Tibial nerve (tissue), 4 donors: ENCODE measurements around the gene CFD. TPM values are rescaled to one million over a fixed set of nuclear protein-coding genes. Genes with fewer than 3 reads are reported as not detected.

Source experiments
- DNase-seq, 2 donors: peaks; one replicate each; pipeline ENCODE4 v3.0.0-alpha.2; 2019; ENCODE audit warnings: low spot score in 2 of 2
- H3K27ac ChIP-seq, 4 donors: fragments of 200-600 bp; sonication (generic) in 3 of 4; one replicate each; pipeline ENCODE4 v1.5.1; 2017 to 2019; ENCODE audit warnings: mild to moderate bottlenecking in 1 of 4
- H3K27me3 ChIP-seq, 2 donors: fragments of 200-600 bp; sonication (generic) in 1 of 2; one replicate each; pipeline versions ENCODE4 v1.5.1 to v1.6.0; 2017 to 2019
- H3K36me3 ChIP-seq, 3 donors: fragments of 200-600 bp; sonication (generic); one replicate each; pipeline ENCODE4 v1.5.1; 2018 to 2019
- H3K4me1 ChIP-seq, 4 donors: fragments of 200-600 bp; sonication (generic) in 3 of 4; one replicate each; pipeline ENCODE4 v1.5.1; 2017 to 2019
- H3K4me3 ChIP-seq, 4 donors: fragments of 200-600 bp; sonication (generic) in 3 of 4; one replicate each; pipeline ENCODE4 v1.5.1; 2017 to 2019; ENCODE audit warnings: mild to moderate bottlenecking in 1 of 4, moderate library complexity in 1 of 4
- H3K9me3 ChIP-seq, 4 donors: fragments of 200-600 bp; sonication (generic) in 3 of 4; one replicate each; pipeline ENCODE4 v1.5.1; 2017 to 2019
- CTCF ChIP-seq, 5 experiments: fragments of 200-600 bp in 3 of 5; fragments of 450-650 bp in 2 of 5; sonication (generic) in 3 of 5; IDR thresholded peaks; one replicate each; pipeline ENCODE4 v1.5.1; 2016 to 2019; ENCODE audit warnings: antibody characterized with exemption in 5 of 5, mild to moderate bottlenecking in 3 of 5, moderate library complexity in 2 of 5
- EP300 ChIP-seq, 2 donors: sonication (generic); formaldehyde crosslinking; IDR thresholded peaks; one replicate each; pipeline ENCODE4 v1.6.1; 2017; ENCODE audit warnings: antibody characterized with exemption in 2 of 2, mild to moderate bottlenecking in 1 of 2
- POLR2A ChIP-seq, 2 donors: fragments of 450-650 bp; IDR thresholded peaks; one replicate each; pipeline ENCODE4 v1.6.1; 2017; ENCODE audit warnings: antibody characterized with exemption in 2 of 2, mild to moderate bottlenecking in 2 of 2, moderate library complexity in 2 of 2
- WGBS, 2 donors: methylation state at CpG; one replicate each; pipeline ENCODE4 v1.1.5; 2018; 5-methylcytosine and 5-hydroxymethylcytosine counted together
- total RNA-seq, 4 donors: library from RNA; depleted of rRNA; stranded (reverse); fragments of >200 nt; gene quantifications; one replicate each; pipeline ENCODE4 v1.1.0, GENCODE V29; 2016

CFD gene
- total RNA-seq, 4 donors from 2014 or later, result 1,040 to 7,538 (median 2,843) TPM

GRCh38 chr19:821825-822503 lies 37.5 kb upstream of the CFD start, which contains the start of gene PLPPR3:
Gene PLPPR3 (minus strand): TSS chr19:821955. CDS start chr19:821559, 396 bp downstream.
- Histone ChIP-seq H3K4me3 (peak within 1 kb of the TSS in 3 of 4 donors; percentile 3 to 43 (median 12)), H3K36me3 (no peaks in the 10 kb centered on the region), H3K27me3 (peaks cover 6 to 42% of the 10 kb centered on the region in 2 donors), H3K27ac (no peak within 1 kb of the TSS), H3K4me1 (peaks cover 0 to 16% (median 7%) of the 10 kb centered on the region in 4 donors), H3K9me3 (no peaks in the 10 kb centered on the region)
- DNase-seq, result no peak
- no peak for TF ChIP-seq EP300 (IDR thresholded peaks at IDR 0.05)
- TF ChIP-seq POLR2A (IDR thresholded peaks at IDR 0.05), result no peak
- no peak for TF ChIP-seq CTCF (IDR thresholded peaks at IDR 0.05)
- 0 to 1% methylated on average over 19 to 24 of the region's 86 CpGs for WGBS, 2 donors

DNA sequence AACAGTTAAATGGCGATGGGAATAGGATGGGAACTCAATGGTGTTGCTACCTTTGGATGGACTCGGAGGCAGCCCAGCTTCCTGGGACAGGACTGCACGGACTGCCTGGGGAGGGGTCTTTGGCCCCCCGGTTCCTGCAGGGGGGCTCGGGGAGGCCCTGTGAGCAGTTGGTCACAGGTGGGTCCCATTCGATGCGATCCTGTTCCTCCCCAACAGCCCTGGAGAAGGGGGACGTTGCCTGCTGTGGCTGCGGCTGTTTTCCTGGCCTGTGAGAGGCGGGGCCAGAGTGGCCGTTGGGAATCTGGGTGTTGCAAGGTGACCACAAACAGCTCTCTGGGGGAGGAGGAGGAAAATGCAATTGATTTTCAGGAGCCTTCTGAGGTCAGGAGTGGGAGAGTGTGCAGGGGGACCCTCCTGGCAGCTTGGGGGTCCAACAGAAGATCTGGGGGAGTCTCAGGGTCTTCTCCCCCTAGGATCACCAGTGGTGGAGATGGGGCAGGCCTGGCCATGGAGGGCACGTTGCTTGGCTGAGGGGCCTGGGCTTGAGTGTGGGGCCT lies 35.8 kb upstream of the CFD start:
- WGBS, 2 donors, result 40 to 42% methylated on average over 12 of the region's 12 CpGs
- DNase-seq, result no peak
- H3K36me3 ChIP-seq, result no peaks in the 10 kb centered on the region
- TF ChIP-seq POLR2A (IDR thresholded peaks at IDR 0.05) (no peak), EP300 (IDR thresholded peaks at IDR 0.05) (no peak), CTCF (IDR thresholded peaks at IDR 0.05) (no peak)
- H3K4me3 ChIP-seq, result no peak overlapping the region
- peaks cover 0 to 16% (median 7%) of the 10 kb centered on the region in 4 donors for H3K4me1 ChIP-seq
- no peaks in the 10 kb centered on the region for H3K9me3 ChIP-seq
- peaks cover 6 to 54% of the 10 kb centered on the region in 2 donors for H3K27me3 ChIP-seq
- no peak overlapping the region for H3K27ac ChIP-seq

DNA sequence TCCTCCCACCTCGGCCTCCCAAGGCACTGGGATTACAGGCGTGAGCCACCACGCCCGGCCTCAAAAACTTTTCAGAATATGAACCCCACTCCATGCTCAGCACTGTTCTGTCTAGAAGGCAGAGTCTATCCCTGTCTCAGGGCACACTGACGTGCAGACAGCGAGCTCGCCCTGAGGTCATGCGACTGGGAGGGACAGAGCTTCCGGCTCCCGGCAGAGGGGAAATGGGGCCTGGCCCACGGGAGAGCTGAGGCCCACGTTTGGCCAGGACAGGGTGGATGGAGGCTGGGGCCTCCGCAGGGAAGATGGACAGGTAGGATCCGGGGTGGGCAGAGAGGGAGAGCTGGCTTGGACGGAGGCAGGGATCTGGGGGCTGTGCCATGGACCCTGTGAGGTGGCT lies 34.6 kb upstream of the CFD start:
- no peaks in the 10 kb centered on the region for H3K9me3 ChIP-seq
- no peak for TF ChIP-seq POLR2A (IDR thresholded peaks at IDR 0.05)
- no peak for TF ChIP-seq CTCF (IDR thresholded peaks at IDR 0.05)
- TF ChIP-seq EP300 (IDR thresholded peaks at IDR 0.05), result no peak
- peaks cover 0 to 16% (median 7%) of the 10 kb centered on the region in 4 donors for H3K4me1 ChIP-seq
- WGBS, 2 donors, result 71 to 77% methylated on average over 15 of the region's 15 CpGs
- DNase-seq, result no peak
- no peak overlapping the region for H3K27ac ChIP-seq
- peaks cover 6 to 62% of the 10 kb centered on the region in 2 donors for H3K27me3 ChIP-seq
- no peaks in the 10 kb centered on the region for H3K36me3 ChIP-seq
- H3K4me3 ChIP-seq, result no peak overlapping the region

DNA sequence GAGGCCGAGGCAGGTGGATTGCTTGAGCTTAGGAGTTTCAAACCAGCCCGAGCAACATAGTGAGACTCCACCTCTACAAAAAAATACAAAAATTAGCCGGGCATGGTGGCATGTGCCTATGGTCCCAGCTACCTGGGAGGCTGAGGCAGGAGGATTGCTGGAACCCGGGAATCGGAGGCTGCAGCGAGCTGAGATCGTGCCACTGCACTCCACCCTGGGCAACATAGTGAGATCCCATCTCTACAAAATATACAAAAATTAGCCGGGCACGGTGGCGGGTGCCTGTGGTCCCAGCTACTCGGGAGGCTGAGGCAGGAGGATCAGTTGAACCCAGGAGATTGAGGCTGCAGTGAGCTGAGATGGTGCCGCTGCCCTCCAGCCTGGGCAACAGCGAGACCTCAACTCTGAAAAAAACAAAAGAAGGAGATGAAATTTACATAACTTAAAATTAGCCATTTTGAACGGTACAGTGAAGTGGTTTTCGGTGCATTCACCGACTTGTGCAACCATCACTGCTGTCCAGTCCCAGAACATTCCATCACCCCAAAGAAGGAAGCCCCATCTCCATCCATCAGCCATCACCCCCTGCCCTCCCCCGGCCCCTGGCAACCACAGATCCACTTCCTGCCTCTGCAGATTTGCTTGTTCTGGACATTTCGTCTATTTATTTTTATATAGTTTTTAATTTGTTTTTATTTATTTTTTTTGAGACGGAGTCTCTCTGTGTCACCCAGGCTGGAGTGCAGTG lies 33.4 kb upstream of the CFD start:
- no peak for TF ChIP-seq CTCF (IDR thresholded peaks at IDR 0.05)
- TF ChIP-seq EP300 (IDR thresholded peaks at IDR 0.05), result no peak
- TF ChIP-seq POLR2A (IDR thresholded peaks at IDR 0.05), result no peak
- no peak overlapping the region for H3K27ac ChIP-seq
- H3K36me3 ChIP-seq, result no peaks in the 10 kb centered on the region
- H3K27me3 ChIP-seq, result peaks cover 6 to 70% of the 10 kb centered on the region in 2 donors
- DNase-seq, result no peak
- H3K4me1 ChIP-seq, result peaks cover 0 to 16% (median 7%) of the 10 kb centered on the region in 4 donors
- no peaks in the 10 kb centered on the region for H3K9me3 ChIP-seq
- 79 to 82% methylated on average over 19 of the region's 19 CpGs for WGBS, 2 donors
- no peak overlapping the region for H3K4me3 ChIP-seq

DNA sequence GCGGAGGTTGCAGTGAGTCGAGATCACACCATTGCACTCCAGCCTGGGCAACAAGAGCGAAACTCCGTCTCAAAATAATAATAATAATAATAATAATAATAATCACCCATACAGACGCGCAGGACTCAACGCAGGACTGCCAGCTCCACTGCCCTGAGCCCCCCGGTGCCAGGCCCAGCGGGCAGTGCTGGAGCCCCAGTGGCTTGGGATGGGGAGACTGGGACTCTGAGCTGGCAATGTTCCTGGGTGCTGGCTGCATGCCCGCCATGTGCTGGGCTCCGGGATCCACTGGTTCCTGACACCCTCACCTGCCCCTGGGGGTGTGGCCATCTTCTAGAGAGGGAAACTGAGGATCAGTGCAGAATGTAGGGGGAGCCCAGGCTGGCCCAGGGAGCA lies 32.2 kb upstream of the CFD start:
- peaks cover 0 to 3% (median 1%) of the 10 kb centered on the region in 4 donors for H3K4me1 ChIP-seq
- H3K36me3 ChIP-seq, result no peaks in the 10 kb centered on the region
- no peak overlapping the region for H3K4me3 ChIP-seq
- peaks cover 4 to 70% of the 10 kb centered on the region in 2 donors for H3K27me3 ChIP-seq
- H3K9me3 ChIP-seq, result no peaks in the 10 kb centered on the region
- H3K27ac ChIP-seq, result no peak overlapping the region
- no peak for DNase-seq
- TF ChIP-seq EP300 (IDR thresholded peaks at IDR 0.05) (no peak), CTCF (IDR thresholded peaks at IDR 0.05) (no peak), POLR2A (IDR thresholded peaks at IDR 0.05) (no peak)
- WGBS, 2 donors, result 87% methylated on average over 6 to 11 of the region's 11 CpGs
